GM23248 (cell line): ENCODE data around the gene SCFD1.

ENCODE experiments used
- EZH2 ChIP-seq: fragments of 200-600 bp; sonication (generic); IDR thresholded peaks from 2 replicates; pipeline ENCODE4 v1.6.1; 2018; ENCODE audit warnings: antibody characterized with exemption, mild to moderate bottlenecking; ENCODE audit not compliant: insufficient read depth, poor library complexity, severe bottlenecking
- EZH2phosphoT487 ChIP-seq: fragments of 200-600 bp; sonication (generic); IDR thresholded peaks from 2 replicates; pipeline ENCODE4 v1.6.1; 2018; ENCODE audit warnings: antibody characterized with exemption, moderate library complexity, mild to moderate bottlenecking, low read depth; ENCODE audit not compliant: insufficient read depth

GRCh38 chr14:30698463-30698862, 76.3 kb downstream of the SCFD1 start:
- no peak for TF ChIP-seq EZH2
- TF ChIP-seq EZH2phosphoT487, result no peak
